Measurements from ENCODE around the gene PCDHA12. TPM values are rescaled to one million over a fixed set of nuclear protein-coding genes. Genes with fewer than 3 reads are reported as not detected.
"Not testable (repeated sequence)": the region's sequence is repeated elsewhere in the genome, so short reads cannot be mapped to it uniquely, and the experiment has no call there.

The PCDHA12 gene
- total RNA-seq: under 0.01 TPM
- not detected for polyA plus RNA-seq
- long read RNA-seq, donor 1: 0 reads
- long read RNA-seq, donor 2: 0 reads
- long read RNA-seq, donor 3: 0 reads
- long read RNA-seq, donor 4: 0 reads
- long read RNA-seq, donor 5: 0 reads
- long read RNA-seq, donor 6: 0 reads
- long read RNA-seq, donor 7: 0 reads
- long read RNA-seq, donor 8: 0 reads
- long read RNA-seq, donor 9: 0 reads
- long read RNA-seq, donor 10: 0 reads

- Histone ChIP-seq H3K9me3 (ENCODE audit: control insufficient read depth in 2 of 2, insufficient read depth in 1 of 2, low read length in 1 of 2) (peaks cover 12 to 28% of the 10 kb centered on the region in 2 donors), H3K4me1 (ENCODE audit: control insufficient read depth in 2 of 2, insufficient read depth in 2 of 2, low read length in 2 of 2) (no peaks in the 10 kb centered on the region), H3K27ac (ENCODE audit: low read depth in 1 of 2, low read length in 1 of 2) (no peak within 1 kb of the TSS), H3K27me3 (ENCODE audit: control insufficient read depth in 2 of 2, insufficient read depth in 1 of 2, low read length in 1 of 2) (peaks cover 0 to 14% of the 10 kb centered on the region in 2 donors), H3K36me3 (ENCODE audit: control insufficient read depth in 2 of 2, insufficient read depth in 2 of 2, low read length in 1 of 2) (no peaks in the 10 kb centered on the region), H3K4me3 (ENCODE audit: low read length in 2 of 2) (no peak within 1 kb of the TSS)
- 25% methylated on average over 47 of the region's 47 CpGs for WGBS
- DNase-seq (ENCODE audit: low read depth in 6 of 9, low spot score in 9 of 9): no peak
These were observed at the start of gene PCDHA12 for GRCh38 chr5:140875085-140876065. Gene PCDHA12 (plus strand): TSS chr5:140875308. CDS start chr5:140875473, 165 bp downstream.

GRCh38 chr5:140827704-140828361 is 47.3 kb upstream of the PCDHA12 start, which contains the start of gene PCDHA6:
Gene PCDHA6 (plus strand): TSS chr5:140827960. CDS start chr5:140828092, 132 bp downstream.
- Histone ChIP-seq H3K4me1 (ENCODE audit: control insufficient read depth in 2 of 2, insufficient read depth in 2 of 2, low read length in 2 of 2) (no peaks in the 10 kb centered on the region), H3K27me3 (ENCODE audit: control insufficient read depth in 2 of 2, insufficient read depth in 1 of 2, low read length in 1 of 2) (peaks cover 0 to 7% of the 10 kb centered on the region in 2 donors), H3K9me3 (ENCODE audit: control insufficient read depth in 2 of 2, insufficient read depth in 1 of 2, low read length in 1 of 2) (peaks cover 9 to 18% of the 10 kb centered on the region in 2 donors), H3K27ac (ENCODE audit: low read depth in 1 of 2, low read length in 1 of 2) (no peak within 1 kb of the TSS), H3K4me3 (ENCODE audit: low read length in 2 of 2) (no peak within 1 kb of the TSS), H3K36me3 (ENCODE audit: control insufficient read depth in 2 of 2, insufficient read depth in 2 of 2, low read length in 1 of 2) (no peaks in the 10 kb centered on the region)
- 25% methylated on average over 27 of the region's 27 CpGs for WGBS
- DNase-seq (ENCODE audit: low read depth in 6 of 9, low spot score in 9 of 9): no peak

GRCh38 chr5:140828362-140828737 is 46.8 kb upstream of the PCDHA12 start:
- DNase-seq (ENCODE audit: low read depth in 6 of 9, low spot score in 9 of 9): no peak
- Histone ChIP-seq H3K36me3 (ENCODE audit: control insufficient read depth in 2 of 2, insufficient read depth in 2 of 2, low read length in 1 of 2) (no peaks in the 10 kb centered on the region), H3K9me3 (ENCODE audit: control insufficient read depth in 2 of 2, insufficient read depth in 1 of 2, low read length in 1 of 2) (peaks cover 8 to 13% of the 10 kb centered on the region in 2 donors), H3K27ac (ENCODE audit: low read depth in 1 of 2, low read length in 1 of 2) (no peak overlapping the region), H3K27me3 (ENCODE audit: control insufficient read depth in 2 of 2, insufficient read depth in 1 of 2, low read length in 1 of 2) (peaks cover 0 to 7% of the 10 kb centered on the region in 2 donors), H3K4me3 (ENCODE audit: low read length in 2 of 2) (no peak overlapping the region), H3K4me1 (ENCODE audit: control insufficient read depth in 2 of 2, insufficient read depth in 2 of 2, low read length in 2 of 2) (no peaks in the 10 kb centered on the region)
- 26% methylated on average over 18 of the region's 18 CpGs for WGBS

GRCh38 chr5:140829511-140830501 is 45.3 kb upstream of the PCDHA12 start:
- peaks cover 4 to 12% of the 10 kb centered on the region in 2 donors for H3K9me3 ChIP-seq (ENCODE audit: control insufficient read depth in 2 of 2, insufficient read depth in 1 of 2, low read length in 1 of 2)
- not testable (repeated sequence) for H3K36me3 ChIP-seq (ENCODE audit: control insufficient read depth in 2 of 2, insufficient read depth in 2 of 2, low read length in 1 of 2); H3K4me3 ChIP-seq (ENCODE audit: low read length in 2 of 2); H3K27ac ChIP-seq (ENCODE audit: low read depth in 1 of 2, low read length in 1 of 2); DNase-seq (ENCODE audit: low read depth in 6 of 9, low spot score in 9 of 9); H3K4me1 ChIP-seq (ENCODE audit: control insufficient read depth in 2 of 2, insufficient read depth in 2 of 2, low read length in 2 of 2); H3K27me3 ChIP-seq (ENCODE audit: control insufficient read depth in 2 of 2, insufficient read depth in 1 of 2, low read length in 1 of 2)
- WGBS: 58% methylated on average over 106 of the region's 106 CpGs

GRCh38 chr5:140833993-140834392 is 41.1 kb upstream of the PCDHA12 start, which contains the start of gene PCDHA7:
Gene PCDHA7 (plus strand): TSS chr5:140834269. CDS start chr5:140834384, 115 bp downstream.
- no peak for DNase-seq (ENCODE audit: low read depth in 6 of 9, low spot score in 9 of 9)
- Histone ChIP-seq H3K4me1 (ENCODE audit: control insufficient read depth in 2 of 2, insufficient read depth in 2 of 2, low read length in 2 of 2) (no peaks in the 10 kb centered on the region), H3K4me3 (ENCODE audit: low read length in 2 of 2) (no peak within 1 kb of the TSS), H3K9me3 (ENCODE audit: control insufficient read depth in 2 of 2, insufficient read depth in 1 of 2, low read length in 1 of 2) (peaks cover 9 to 24% of the 10 kb centered on the region in 2 donors), H3K36me3 (ENCODE audit: control insufficient read depth in 2 of 2, insufficient read depth in 2 of 2, low read length in 1 of 2) (no peaks in the 10 kb centered on the region), H3K27ac (ENCODE audit: low read depth in 1 of 2, low read length in 1 of 2) (no peak within 1 kb of the TSS), H3K27me3 (ENCODE audit: control insufficient read depth in 2 of 2, insufficient read depth in 1 of 2, low read length in 1 of 2) (peaks cover 0 to 8% of the 10 kb centered on the region in 2 donors)
- WGBS: 17% methylated on average over 8 of the region's 8 CpGs

GRCh38 chr5:140834439-140835008 is 40.6 kb upstream of the PCDHA12 start:
- H3K36me3 ChIP-seq (ENCODE audit: control insufficient read depth in 2 of 2, insufficient read depth in 2 of 2, low read length in 1 of 2); H3K27ac ChIP-seq (ENCODE audit: low read depth in 1 of 2, low read length in 1 of 2); H3K27me3 ChIP-seq (ENCODE audit: control insufficient read depth in 2 of 2, insufficient read depth in 1 of 2, low read length in 1 of 2); DNase-seq (ENCODE audit: low read depth in 6 of 9, low spot score in 9 of 9); H3K4me1 ChIP-seq (ENCODE audit: control insufficient read depth in 2 of 2, insufficient read depth in 2 of 2, low read length in 2 of 2); H3K4me3 ChIP-seq (ENCODE audit: low read length in 2 of 2): not testable (repeated sequence)
- H3K9me3 ChIP-seq (ENCODE audit: control insufficient read depth in 2 of 2, insufficient read depth in 1 of 2, low read length in 1 of 2): peaks cover 8 to 24% of the 10 kb centered on the region in 2 donors
- 36% methylated on average over 26 of the region's 38 CpGs for WGBS

GRCh38 chr5:140835622-140836510 is 39.2 kb upstream of the PCDHA12 start:
- peaks cover 0 to 7% of the 10 kb centered on the region in 2 donors for H3K27me3 ChIP-seq (ENCODE audit: control insufficient read depth in 2 of 2, insufficient read depth in 1 of 2, low read length in 1 of 2)
- DNase-seq (ENCODE audit: low read depth in 6 of 9, low spot score in 9 of 9): no peak
- no peaks in the 10 kb centered on the region for H3K4me1 ChIP-seq (ENCODE audit: control insufficient read depth in 2 of 2, insufficient read depth in 2 of 2, low read length in 2 of 2)
- H3K27ac ChIP-seq (ENCODE audit: low read depth in 1 of 2, low read length in 1 of 2): no peak overlapping the region
- WGBS: 59% methylated on average over 103 of the region's 103 CpGs
- no peaks in the 10 kb centered on the region for H3K36me3 ChIP-seq (ENCODE audit: control insufficient read depth in 2 of 2, insufficient read depth in 2 of 2, low read length in 1 of 2)
- H3K4me3 ChIP-seq (ENCODE audit: low read length in 2 of 2): no peak overlapping the region
- peaks cover 5 to 17% of the 10 kb centered on the region in 2 donors for H3K9me3 ChIP-seq (ENCODE audit: control insufficient read depth in 2 of 2, insufficient read depth in 1 of 2, low read length in 1 of 2)

Data from thymus (tissue), 14 donors.